ENCODE measurements around the gene INSRR. TPM values are rescaled to one million over a fixed set of nuclear protein-coding genes. Genes with fewer than 3 reads are reported as not detected.

INSRR gene
- not detected in 2 replicates for total RNA-seq (2014; rRNA removed; shearing (Covaris generic); ENCODE audit: low replicate concordance)

DNA sequence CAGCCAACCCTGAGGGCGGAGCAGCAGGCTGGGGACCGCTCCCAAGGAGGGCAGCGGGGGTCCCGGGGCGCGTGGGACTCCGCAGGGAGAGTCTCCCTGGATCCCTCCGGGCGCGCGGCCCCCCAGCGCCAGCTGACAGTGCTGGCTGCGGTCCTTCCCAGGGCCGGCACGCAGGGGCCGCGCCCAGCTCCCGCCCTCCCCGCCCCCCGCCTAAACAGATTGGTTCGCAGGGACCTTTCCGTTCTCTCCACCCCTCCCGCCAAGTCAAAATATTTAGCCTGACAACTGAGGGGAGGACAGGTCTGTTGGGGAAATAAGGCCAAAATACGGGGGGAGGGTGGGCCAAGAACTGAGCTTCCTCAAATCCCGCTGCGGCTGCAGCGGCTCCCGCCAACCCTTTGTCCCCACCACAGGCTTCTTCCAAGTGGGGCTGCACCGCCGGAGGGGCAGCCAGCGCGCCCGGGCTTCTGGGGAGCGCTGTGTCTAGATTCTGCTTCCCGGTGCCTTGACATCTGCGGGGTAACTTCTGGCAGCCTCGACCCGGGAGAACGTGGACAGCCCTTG is at the start of gene INSRR:
TSS of gene INSRR (minus strand) at position 159 of the 564 bp plus-strand sequence. CDS start 496 bp downstream, outside the sequence.
- H3K9me3 ChIP-seq = no peaks in the 10 kb centered on the region
- H3K4me3 ChIP-seq = peak within 1 kb of the TSS; percentile 34
- peaks cover 32% of the 10 kb centered on the region for H3K27me3 ChIP-seq
- no peaks in the 10 kb centered on the region for H3K36me3 ChIP-seq
- DNase-seq = no peak

- no peaks in the 10 kb centered on the region for H3K9me3 ChIP-seq
- DNase-seq = no peak
- no peaks in the 10 kb centered on the region for H3K36me3 ChIP-seq
- H3K4me3 ChIP-seq = no peak overlapping the region
- H3K27me3 ChIP-seq = no peaks in the 10 kb centered on the region
Measured at GRCh38 chr1:156908541-156908940, 49.6 kb upstream of the INSRR start.

GRCh38 chr1:156906206-156906906 is 47.4 kb upstream of the INSRR start:
- H3K9me3 ChIP-seq = no peaks in the 10 kb centered on the region
- H3K27me3 ChIP-seq = no peaks in the 10 kb centered on the region
- no peak for DNase-seq
- no peaks in the 10 kb centered on the region for H3K36me3 ChIP-seq
- H3K4me3 ChIP-seq = no peak overlapping the region

DNA sequence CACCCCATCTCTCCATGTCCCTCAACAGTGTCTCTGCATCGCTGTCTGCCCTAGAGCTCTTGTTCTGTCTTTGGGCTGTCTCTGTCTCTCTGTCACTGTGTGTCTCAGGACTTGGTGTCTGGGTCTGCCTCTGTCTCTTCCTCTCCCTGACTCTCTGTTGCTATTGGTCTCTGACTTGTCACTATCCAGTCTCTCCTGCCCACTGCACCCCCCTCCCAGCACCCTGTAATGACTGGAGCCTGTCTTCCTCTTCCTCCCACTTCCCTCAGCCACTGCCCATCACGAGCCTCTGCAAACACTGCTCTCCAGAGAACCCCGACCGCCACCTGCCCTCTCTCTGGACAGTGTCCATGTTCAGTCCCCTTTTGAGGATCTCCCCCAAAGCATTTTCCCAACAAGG is 46.7 kb upstream of the INSRR start:
- H3K27me3 ChIP-seq = no peaks in the 10 kb centered on the region
- no peak for DNase-seq
- no peaks in the 10 kb centered on the region for H3K9me3 ChIP-seq
- no peaks in the 10 kb centered on the region for H3K36me3 ChIP-seq
- H3K4me3 ChIP-seq = no peak overlapping the region

DNA sequence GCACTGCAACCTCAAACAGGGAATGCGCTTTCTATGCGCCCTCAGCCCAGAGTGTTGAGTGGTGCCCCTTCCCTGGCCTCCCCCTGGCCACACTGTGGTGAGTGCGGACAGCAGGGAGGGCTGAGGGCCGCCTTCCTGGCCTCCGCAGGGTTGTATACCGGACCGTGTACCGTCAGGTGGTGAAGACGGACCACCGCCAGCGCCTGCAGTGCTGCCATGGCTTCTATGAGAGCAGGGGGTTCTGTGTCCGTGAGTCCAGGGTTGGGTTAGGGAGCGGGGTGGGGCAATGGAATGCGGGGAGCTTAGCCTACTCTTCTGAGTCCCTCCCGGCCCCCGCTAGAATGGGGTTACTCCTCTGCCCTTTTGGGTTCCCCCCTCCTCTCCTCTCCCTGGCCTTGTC is 46.3 kb upstream of the INSRR start:
- Histone ChIP-seq H3K9me3 (no peaks in the 10 kb centered on the region), H3K36me3 (no peaks in the 10 kb centered on the region), H3K4me3 (no peak overlapping the region), H3K27me3 (no peaks in the 10 kb centered on the region)
- DNase-seq = no peak

- H3K36me3 ChIP-seq = no peaks in the 10 kb centered on the region
- H3K27me3 ChIP-seq = no peaks in the 10 kb centered on the region
- no peak overlapping the region for H3K4me3 ChIP-seq
- no peaks in the 10 kb centered on the region for H3K9me3 ChIP-seq
- DNase-seq = no peak
Measured at GRCh38 chr1:156904187-156904959, 45.5 kb upstream of the INSRR start.

- H3K27me3 ChIP-seq = no peaks in the 10 kb centered on the region
Measured at GRCh38 chr1:156903328-156904091, 44.6 kb upstream of the INSRR start.

DNA sequence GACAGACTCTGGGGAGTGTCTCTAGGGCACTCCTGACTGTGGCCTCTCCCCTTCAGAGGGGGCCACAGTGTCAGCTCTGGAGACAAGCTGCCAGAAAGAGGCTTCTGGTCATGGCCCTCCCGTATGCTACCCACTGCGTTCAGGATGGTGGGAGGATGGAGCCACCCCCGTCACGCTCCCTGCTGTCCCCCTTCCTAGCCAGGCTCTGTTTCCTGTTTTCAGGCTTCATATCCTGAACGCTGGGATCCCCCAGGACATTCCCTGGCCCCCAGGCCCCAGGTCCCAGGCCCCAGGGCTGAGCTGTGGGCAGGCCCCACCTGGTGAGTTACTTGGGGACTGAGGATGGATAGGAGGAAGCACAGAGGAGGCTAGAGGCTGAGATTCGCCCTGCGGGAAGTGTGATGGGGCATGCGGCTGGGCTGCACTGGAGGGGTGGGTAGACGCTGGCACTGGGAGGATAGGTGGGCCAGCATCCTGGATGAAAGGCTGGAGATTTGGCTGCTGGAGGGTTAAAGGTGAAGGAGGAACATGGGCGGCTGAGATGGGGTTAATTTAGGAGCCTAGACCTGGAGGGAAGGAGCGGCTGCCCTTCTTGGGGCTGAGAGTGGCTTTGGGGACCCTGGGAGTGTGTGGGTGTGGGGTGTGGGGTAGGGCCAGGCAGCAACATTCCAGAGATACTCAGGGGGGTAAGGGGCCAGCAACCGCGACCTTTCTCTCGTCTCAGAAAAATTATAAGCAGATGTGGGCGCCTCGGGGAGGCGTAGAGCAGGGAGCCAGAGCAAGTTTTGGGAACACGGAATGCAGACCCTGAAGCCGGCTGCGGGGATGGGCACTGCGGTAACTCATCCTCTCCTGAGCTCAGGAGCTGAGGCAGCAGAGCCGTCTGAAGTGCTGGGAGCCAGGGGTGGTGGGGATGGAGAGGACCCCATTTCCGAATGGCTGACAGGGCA is 43.3 kb upstream of the INSRR start:
- DNase-seq = no peak
- no peaks in the 10 kb centered on the region for H3K27me3 ChIP-seq
- H3K9me3 ChIP-seq = no peaks in the 10 kb centered on the region
- H3K36me3 ChIP-seq = no peaks in the 10 kb centered on the region
- no peak overlapping the region for H3K4me3 ChIP-seq

More at GRCh38 chr1:156903328-156904091, 44.6 kb upstream of the INSRR start:
- H3K36me3 ChIP-seq = no peaks in the 10 kb centered on the region
- DNase-seq = no peak
- H3K9me3 ChIP-seq = no peaks in the 10 kb centered on the region
- H3K4me3 ChIP-seq = no peak overlapping the region

- Histone ChIP-seq H3K9me3 (no peaks in the 10 kb centered on the region), H3K4me3 (no peak overlapping the region), H3K36me3 (no peaks in the 10 kb centered on the region), H3K27me3 (no peaks in the 10 kb centered on the region)
- DNase-seq = no peak
Measured at GRCh38 chr1:156901590-156901900, 42.6 kb upstream of the INSRR start.

DNA sequence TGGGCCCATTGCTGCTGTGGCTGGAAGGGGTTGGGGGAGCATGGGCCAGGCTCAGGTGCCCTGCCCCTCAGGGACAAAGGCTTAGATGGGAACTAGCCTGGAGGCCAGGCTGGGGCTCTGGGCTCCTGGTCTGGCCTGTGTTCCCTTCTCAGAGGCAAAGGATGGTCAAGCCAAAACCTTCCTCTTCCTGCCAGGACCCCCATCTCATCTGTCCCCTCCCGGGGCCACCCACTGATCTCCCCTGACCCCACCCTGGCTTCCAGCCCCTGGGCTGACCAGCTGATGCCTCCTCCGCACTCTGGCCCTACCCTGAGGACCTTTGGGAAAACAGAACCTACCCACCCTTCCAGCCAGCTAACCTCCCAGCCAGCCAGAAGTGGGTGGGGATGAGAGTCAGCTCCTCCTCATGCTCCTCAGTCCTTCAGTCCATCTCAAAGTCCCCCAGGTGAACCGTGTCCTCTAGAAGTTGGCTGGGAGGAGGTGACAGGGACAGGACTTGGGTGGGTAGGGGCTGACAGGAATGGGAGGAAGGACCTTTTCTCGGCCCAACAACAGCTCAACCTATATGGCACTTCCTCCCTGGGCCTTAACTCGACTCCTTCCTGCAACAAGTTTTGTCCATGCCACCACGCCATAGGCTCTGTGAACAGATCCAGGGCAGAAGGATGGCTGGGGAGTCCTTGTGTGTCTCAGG is 42.1 kb upstream of the INSRR start:
- H3K9me3 ChIP-seq = no peaks in the 10 kb centered on the region

DNA sequence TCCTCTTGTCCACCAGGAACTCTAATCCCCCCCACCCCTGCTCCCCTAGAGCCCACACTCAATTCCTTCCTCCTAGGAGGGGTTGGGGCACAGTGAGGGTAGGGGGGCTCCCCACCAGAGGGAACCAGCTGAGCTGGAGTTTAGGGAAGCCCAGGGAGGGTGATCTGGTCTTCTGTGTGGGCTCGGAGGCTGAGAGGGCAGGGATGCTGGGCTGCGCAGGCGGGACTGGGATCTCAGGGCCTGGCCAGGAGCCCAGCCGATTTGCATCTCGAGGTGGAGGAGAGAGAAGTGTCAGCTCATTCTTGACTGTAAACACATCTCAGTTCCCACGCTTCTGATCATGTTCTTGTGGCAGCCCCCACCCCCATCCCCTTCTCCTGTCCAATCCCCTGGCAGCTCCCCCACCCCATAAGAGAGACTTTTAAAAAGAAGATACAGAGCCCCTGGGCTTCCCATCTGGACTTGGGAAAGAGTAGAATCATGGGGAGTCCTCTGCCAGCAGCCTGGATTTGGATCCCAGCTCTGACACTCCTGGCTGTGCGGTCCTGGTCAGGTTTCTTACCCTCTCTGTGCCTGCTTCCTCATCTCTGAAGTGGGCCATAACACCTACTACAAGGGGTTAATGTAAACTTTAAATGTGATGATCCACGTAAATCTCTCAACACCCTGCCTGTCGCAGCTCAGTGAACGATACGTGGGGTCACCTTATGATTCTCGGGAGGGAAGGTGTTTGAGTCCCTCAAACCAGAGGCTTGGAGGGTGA is 41.2 kb upstream of the INSRR start:
- H3K36me3 ChIP-seq = no peaks in the 10 kb centered on the region
- DNase-seq = no peak
- H3K27me3 ChIP-seq = no peaks in the 10 kb centered on the region
- H3K9me3 ChIP-seq = no peaks in the 10 kb centered on the region
- H3K4me3 ChIP-seq = no peak overlapping the region

More for the DNA sequence above, 42.1 kb upstream of the INSRR start:
- Histone ChIP-seq H3K36me3 (no peaks in the 10 kb centered on the region), H3K27me3 (no peaks in the 10 kb centered on the region), H3K4me3 (no peak overlapping the region)
- DNase-seq = no peak

DNA sequence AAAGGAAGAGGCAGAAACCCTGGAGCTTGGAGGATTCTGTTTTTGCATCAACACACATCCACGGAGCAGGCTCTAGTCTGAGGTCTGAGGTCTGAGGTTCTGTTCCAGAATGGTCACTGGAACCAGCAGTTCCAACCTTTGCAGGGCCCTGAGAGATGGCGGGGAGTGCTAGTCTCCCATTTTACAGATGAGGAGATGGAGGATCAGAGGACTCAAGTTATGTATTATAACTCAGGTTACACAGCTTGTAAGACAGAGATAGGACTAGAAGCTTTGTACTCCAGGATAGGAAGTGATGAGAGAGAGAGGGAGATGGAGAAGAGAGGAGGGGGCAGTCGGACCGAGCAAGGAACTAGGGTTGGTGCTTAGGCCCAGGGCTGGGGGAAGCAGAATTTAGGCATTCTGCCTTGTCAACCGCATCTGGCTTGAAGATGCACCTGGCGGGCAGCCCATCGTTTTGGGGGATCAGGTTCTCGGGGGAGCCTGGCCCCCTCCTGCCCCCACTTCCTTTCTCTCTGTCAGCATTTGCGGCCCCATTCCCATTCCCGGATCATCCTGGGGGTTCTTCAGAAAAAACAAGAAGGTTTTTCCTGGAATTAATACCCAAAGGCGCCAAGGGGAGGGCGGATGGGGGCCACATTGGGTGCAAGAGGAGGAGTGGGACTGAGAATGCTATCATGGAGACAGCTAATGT is 40.2 kb upstream of the INSRR start:
- no peak for DNase-seq
- no peaks in the 10 kb centered on the region for H3K36me3 ChIP-seq
- no peaks in the 10 kb centered on the region for H3K9me3 ChIP-seq
- H3K4me3 ChIP-seq = no peak overlapping the region
- no peaks in the 10 kb centered on the region for H3K27me3 ChIP-seq

DNA sequence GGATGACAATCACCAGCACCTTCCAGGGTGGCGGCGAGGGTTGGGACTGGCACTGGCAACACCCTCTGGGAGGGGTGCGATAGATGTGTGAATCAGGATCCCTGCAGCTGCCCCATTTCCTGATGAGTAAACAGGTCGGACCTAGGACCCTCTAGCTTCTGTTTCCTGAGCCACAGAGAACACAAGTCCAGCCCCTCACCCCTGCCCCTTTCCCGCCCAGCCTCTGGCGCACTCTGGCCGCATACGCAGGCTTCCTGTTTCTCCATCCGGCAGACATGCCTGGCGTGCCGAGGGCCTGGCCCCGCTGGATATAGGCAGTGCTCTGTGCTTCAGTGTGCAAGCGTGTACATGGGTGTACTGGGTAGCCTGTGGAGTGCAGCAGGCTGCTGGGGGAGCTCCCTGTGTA is 39.2 kb upstream of the INSRR start:
- Histone ChIP-seq H3K9me3 (no peaks in the 10 kb centered on the region), H3K36me3 (no peaks in the 10 kb centered on the region), H3K27me3 (no peaks in the 10 kb centered on the region), H3K4me3 (no peak overlapping the region)
- DNase-seq = no peak

- H3K4me3 ChIP-seq = no peak overlapping the region
- H3K36me3 ChIP-seq = no peaks in the 10 kb centered on the region
- DNase-seq = peak; percentile 84
Measured at GRCh38 chr1:156897078-156897825, 38.3 kb upstream of the INSRR start.

More at GRCh38 chr1:156897078-156897825, 38.3 kb upstream of the INSRR start:
- Histone ChIP-seq H3K9me3 (no peaks in the 10 kb centered on the region), H3K27me3 (no peaks in the 10 kb centered on the region)

Measured in MG63 (cell line).